Urinary bladder (tissue), 4 donors: ENCODE data around the gene ATP2A3. TPM values are rescaled to one million over a fixed set of nuclear protein-coding genes. Genes with fewer than 3 reads are reported as not detected.

Experiments used
- DNase-seq: peaks from one replicate; pipeline ENCODE4 v3.0.0-alpha.2; 2015; ENCODE audit errors: extremely low spot score
- H3K27ac ChIP-seq: one replicate; pipeline ENCODE4 v1.5.1; 2013; ENCODE audit warnings: low read depth, mild to moderate bottlenecking, moderate library complexity
- H3K36me3 ChIP-seq: one replicate; pipeline ENCODE4 v1.6.1; 2013; ENCODE audit warnings: mild to moderate bottlenecking, moderate library complexity; ENCODE audit not compliant: insufficient read depth
- H3K4me1 ChIP-seq: one replicate; pipeline ENCODE4 v1.6.1; 2013; ENCODE audit warnings: mild to moderate bottlenecking, moderate library complexity; ENCODE audit not compliant: insufficient read depth
- H3K4me3 ChIP-seq: one replicate; pipeline ENCODE4 v1.5.1; 2013; ENCODE audit warnings: low read depth, low read length
- WGBS: extraction: QIAGEN DNeasy Blood & Tissue Kit; methylation state at CpG from one replicate; pipeline ENCODE4 v1.1.7; 2013; 5-methylcytosine and 5-hydroxymethylcytosine counted together
- polyA plus RNA-seq: library from polyadenylated mRNA; stranded (reverse); fragments of 200-250 nt; gene quantifications from one replicate; pipeline ENCODE4 v1.2.3, GENCODE V29; 2013
- total RNA-seq: library from RNA; depleted of rRNA; stranded (reverse); fragments of >200 nt; gene quantifications from one replicate; pipeline ENCODE4 v1.2.3, GENCODE V29; 2014
- donor health status: healthy with polysubstance abuse.
- donor health status: healthy.

The ATP2A3 gene
- total and polyA plus RNA-seq, 2 donors, result 7.1 to 28.1 TPM

GRCh38 chr17:3904501-3904900 lies 59.7 kb downstream of the ATP2A3 start:
- Histone ChIP-seq H3K27ac (no peak overlapping the region), H3K4me3 (no peak overlapping the region), H3K36me3 (no peaks in the 10 kb centered on the region), H3K4me1 (no peaks in the 10 kb centered on the region)
- WGBS, result 79% methylated on average over 15 of the region's 15 CpGs
- no peak for DNase-seq

DNA sequence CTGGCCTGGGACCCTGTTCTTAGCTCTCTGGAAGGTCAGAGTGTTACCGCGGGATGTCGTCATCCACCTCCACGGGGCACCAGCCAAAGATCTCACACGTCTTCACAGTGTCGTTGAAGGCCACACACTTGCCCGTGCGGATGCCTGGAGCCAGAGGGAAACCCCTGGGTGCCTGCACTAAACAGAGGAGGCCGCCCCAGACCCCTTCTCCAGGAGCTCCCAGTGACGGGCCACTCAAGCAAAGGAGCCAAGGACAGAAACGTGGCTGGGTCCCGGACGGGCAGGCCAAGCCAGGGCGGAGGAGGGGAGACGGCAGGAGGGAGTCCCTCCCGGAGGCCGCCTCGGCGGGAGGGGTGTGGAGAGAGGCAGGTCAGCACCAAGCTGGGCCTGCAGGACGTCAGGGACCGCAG lies 60.4 kb downstream of the ATP2A3 start:
- DNase-seq, result no peak
- WGBS, result 64% methylated on average over 21 of the region's 21 CpGs
- no peak overlapping the region for H3K27ac ChIP-seq
- H3K4me3 ChIP-seq, result no peak overlapping the region
- H3K4me1 ChIP-seq, result no peaks in the 10 kb centered on the region
- H3K36me3 ChIP-seq, result no peaks in the 10 kb centered on the region

DNA sequence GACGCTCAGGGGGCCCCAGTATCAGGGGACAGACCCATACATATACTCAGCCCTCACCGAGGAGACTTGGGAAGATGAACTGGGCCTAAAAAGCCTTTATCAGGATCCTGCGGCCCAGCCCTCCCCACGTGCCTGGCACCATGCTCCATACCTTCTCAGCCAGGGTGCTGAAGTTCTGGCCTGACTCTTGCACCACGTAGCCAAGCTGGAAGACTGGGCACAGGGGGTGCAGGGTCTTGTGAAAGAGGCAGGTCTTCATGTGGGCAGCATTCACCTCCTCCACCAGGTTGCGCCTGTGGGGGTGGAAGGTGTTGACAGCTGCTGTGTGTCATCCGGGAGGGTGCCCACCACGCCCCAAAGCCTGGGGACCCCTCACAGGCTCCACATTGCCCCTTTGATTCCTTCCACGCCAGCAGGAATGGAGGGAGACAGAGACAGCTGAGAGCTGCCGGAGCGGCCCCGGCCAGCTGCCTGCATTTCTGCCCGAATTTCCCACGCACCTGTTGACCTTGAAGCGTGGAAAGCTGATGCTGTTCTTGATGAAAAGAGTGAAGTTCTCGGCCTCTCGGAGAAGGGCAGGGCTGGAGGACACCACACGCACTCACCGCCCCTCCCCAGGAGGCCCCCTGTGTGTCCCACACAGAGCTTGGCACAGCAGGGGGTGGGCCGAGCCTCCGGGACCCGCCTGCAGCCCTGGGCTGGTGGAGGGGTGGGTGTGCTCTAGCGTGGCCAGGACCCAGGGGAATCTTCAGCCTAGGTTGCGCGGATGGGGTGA lies 61.0 kb downstream of the ATP2A3 start:
- no peaks in the 10 kb centered on the region for H3K36me3 ChIP-seq
- H3K27ac ChIP-seq, result no peak overlapping the region
- DNase-seq, result no peak

GRCh38 chr17:3900646-3901045 lies 63.6 kb downstream of the ATP2A3 start:
- Histone ChIP-seq H3K4me3 (no peak overlapping the region), H3K36me3 (no peaks in the 10 kb centered on the region), H3K4me1 (no peaks in the 10 kb centered on the region), H3K27ac (no peak overlapping the region)
- DNase-seq, result no peak
- 76% methylated on average over 6 of the region's 6 CpGs for WGBS

More for the DNA sequence above, 61.0 kb downstream of the ATP2A3 start:
- H3K4me3 ChIP-seq, result no peak overlapping the region
- WGBS, result 84% methylated on average over 25 of the region's 25 CpGs
- H3K4me1 ChIP-seq, result no peaks in the 10 kb centered on the region

- WGBS, result 94% methylated on average over 12 of the region's 12 CpGs
- H3K27ac ChIP-seq, result no peak overlapping the region
- DNase-seq, result no peak
- H3K36me3 ChIP-seq, result no peaks in the 10 kb centered on the region
- H3K4me3 ChIP-seq, result no peak overlapping the region
- no peaks in the 10 kb centered on the region for H3K4me1 ChIP-seq
Measured at GRCh38 chr17:3897731-3898130, 66.5 kb downstream of the ATP2A3 start.

DNA sequence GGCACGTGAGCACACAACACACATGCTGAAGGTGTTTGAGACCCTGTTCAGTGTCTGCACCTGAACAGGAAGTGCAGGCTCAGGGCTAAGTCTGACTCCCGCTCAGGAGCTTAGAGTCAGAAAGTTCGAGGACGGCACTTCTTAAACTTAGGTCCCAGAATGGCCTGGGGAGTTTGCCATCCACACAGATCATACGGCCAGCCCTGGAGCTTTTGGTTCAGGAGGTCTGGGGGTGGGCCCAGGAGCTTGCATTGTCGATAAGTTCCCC lies 67.3 kb downstream of the ATP2A3 start:
- Histone ChIP-seq H3K27ac (no peak overlapping the region), H3K36me3 (no peaks in the 10 kb centered on the region), H3K4me3 (no peak overlapping the region), H3K4me1 (no peaks in the 10 kb centered on the region)
- DNase-seq, result no peak
- WGBS, result 77% methylated on average over 6 of the region's 6 CpGs

DNA sequence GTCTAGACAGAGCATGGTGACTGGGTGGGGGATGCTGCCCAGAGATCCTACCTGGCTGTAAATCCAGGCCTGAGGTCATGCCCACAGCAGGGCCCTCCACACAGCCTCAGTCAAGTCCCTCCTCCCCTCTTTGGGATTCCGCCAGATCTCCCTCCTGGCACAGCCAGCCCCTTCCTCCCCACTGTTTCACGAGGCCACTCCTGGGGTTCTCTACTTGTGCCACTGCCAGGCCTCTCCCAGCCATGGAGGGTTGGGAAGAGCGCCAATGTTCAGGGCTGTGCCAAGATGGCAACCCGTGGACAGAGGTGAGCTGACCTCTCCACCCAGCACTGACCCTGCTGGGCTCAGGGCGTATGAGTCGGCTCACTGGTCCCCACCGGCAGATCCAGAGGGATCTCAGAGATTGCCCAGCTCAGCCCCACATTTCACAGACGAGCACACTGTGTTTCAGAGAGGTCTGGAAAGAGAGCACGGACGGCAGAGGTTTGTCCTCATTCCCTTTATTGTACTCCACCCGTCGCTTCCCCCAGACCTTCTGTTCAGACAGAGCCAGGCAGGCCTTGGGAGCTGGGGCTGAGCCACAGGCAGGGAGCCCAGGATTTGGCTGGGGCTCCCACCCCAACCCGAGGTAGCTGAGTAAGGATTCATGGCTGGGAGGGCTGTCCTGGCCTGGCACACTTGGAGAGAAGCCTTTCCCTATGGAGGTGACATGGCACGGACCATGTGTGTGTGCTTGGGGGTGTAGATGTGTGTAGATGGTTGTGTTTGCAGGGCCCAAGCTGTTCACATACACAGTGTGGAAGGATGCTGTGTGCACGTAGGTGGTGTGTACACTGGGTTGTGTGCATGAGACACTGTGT lies 67.9 kb downstream of the ATP2A3 start:
- Histone ChIP-seq H3K4me1 (no peaks in the 10 kb centered on the region), H3K36me3 (no peaks in the 10 kb centered on the region), H3K4me3 (no peak overlapping the region), H3K27ac (no peak overlapping the region)
- WGBS, result 52% methylated on average over 15 of the region's 15 CpGs
- DNase-seq, result no peak

GRCh38 chr17:3895354-3895753 lies 68.9 kb downstream of the ATP2A3 start:
- Histone ChIP-seq H3K4me3 (no peak overlapping the region), H3K27ac (peak overlapping the region; percentile 34), H3K4me1 (no peaks in the 10 kb centered on the region), H3K36me3 (no peaks in the 10 kb centered on the region)
- DNase-seq, result no peak
- 99% methylated on average over 3 of the region's 3 CpGs for WGBS

DNA sequence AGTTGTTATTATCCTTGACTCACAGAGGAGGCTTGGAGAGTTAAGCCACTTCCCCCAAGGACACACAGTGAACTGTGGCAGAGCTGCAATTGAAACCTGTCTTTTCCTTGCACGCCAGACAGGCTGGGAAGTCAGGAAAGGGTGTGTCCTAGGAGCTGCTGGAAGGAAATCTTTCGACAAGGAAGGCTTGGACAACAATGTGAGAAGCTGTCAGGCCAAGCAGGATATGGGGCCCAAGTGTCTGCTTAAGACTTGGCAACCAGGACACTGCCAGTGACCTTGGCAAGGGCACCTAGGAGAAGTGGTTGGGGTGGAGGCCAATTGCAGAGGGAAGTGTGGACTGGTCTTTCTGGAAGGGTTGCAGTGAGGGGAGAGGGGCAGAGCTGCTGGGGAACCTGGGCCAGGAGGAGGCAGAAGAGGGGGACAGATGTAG lies 69.3 kb downstream of the ATP2A3 start:
- H3K27ac ChIP-seq, result peak overlapping the region; percentile 34
- DNase-seq, result no peak

DNA sequence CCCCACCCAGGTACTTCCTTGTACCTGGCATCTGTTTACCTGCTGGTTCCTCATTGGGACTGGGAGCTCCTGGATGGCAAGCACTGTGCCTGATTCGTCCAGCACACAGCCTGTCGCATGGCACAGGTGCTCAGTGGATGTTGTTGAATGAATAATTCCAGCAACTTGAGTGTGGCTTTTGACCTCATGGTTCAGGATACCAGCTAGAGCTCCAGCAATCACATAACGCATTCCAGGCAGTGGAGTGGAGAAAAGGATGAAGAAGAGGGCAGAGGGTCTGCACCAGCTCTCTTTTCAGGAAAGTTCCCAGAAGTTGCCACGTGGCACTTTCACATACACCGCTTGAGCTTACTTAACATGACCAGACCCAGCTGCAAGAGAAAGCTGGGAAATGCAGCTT lies 70.0 kb downstream of the ATP2A3 start:
- no peaks in the 10 kb centered on the region for H3K36me3 ChIP-seq
- no peak for DNase-seq
- H3K27ac ChIP-seq, result no peak overlapping the region
- no peak overlapping the region for H3K4me3 ChIP-seq
- no peaks in the 10 kb centered on the region for H3K4me1 ChIP-seq
- WGBS, result 77% methylated on average over 5 of the region's 5 CpGs

More for the DNA sequence above, 69.3 kb downstream of the ATP2A3 start:
- no peak overlapping the region for H3K4me3 ChIP-seq
- WGBS, result 41% methylated on average over 2 of the region's 2 CpGs
- H3K36me3 ChIP-seq, result no peaks in the 10 kb centered on the region
- no peaks in the 10 kb centered on the region for H3K4me1 ChIP-seq

- Histone ChIP-seq H3K27ac (no peak overlapping the region), H3K36me3 (no peaks in the 10 kb centered on the region), H3K4me1 (no peaks in the 10 kb centered on the region), H3K4me3 (no peak overlapping the region)
- 64% methylated on average over 7 of the region's 7 CpGs for WGBS
- no peak for DNase-seq
Measured at GRCh38 chr17:3893720-3894116, 70.5 kb downstream of the ATP2A3 start.

- WGBS, result 4% methylated on average over 75 of the region's 75 CpGs
- H3K4me1 ChIP-seq, result no peaks in the 10 kb centered on the region
- H3K4me3 ChIP-seq, result peak within 1 kb of the TSS; percentile 60
- H3K27ac ChIP-seq, result peak within 1 kb of the TSS; percentile 50
- no peaks in the 10 kb centered on the region for H3K36me3 ChIP-seq
- DNase-seq, result peak; percentile 57
Measured at GRCh38 chr17:3893003-3893719, 71.1 kb downstream of the ATP2A3 start, which contains the start of gene CAMKK1. Gene CAMKK1 (minus strand): TSS chr17:3893053. CDS start chr17:3885687, 7,366 bp downstream.

GRCh38 chr17:3892095-3892998 lies 71.9 kb downstream of the ATP2A3 start:
- Histone ChIP-seq H3K4me3 (peak overlapping the region; percentile 60), H3K36me3 (no peaks in the 10 kb centered on the region), H3K27ac (peak overlapping the region; percentile 50), H3K4me1 (no peaks in the 10 kb centered on the region)
- WGBS, result under 1% methylated on average over 96 of the region's 96 CpGs
- no peak for DNase-seq
